GM23338 (cell line): ENCODE measurements around the gene FGF11.

Experiments
- CREB1 ChIP-seq: fragments of 250-450 bp; sonication (Bioruptor Pico); IDR thresholded peaks from 2 replicates; pipeline ENCODE4 v1.5.0; 2020; ENCODE audit warnings: low read depth, mild to moderate bottlenecking, moderate library complexity
- CTCF ChIP-seq, 2 experiments: fragments of 200-600 bp in 1 of 2; sonication (generic) in 1 of 2; conservative IDR thresholded peaks; 2 replicates each; pipeline versions ENCODE4 v1.5.1 to v1.6.1; 2016 to 2017; ENCODE audit warnings: antibody characterized with exemption in 2 of 2, low read depth in 2 of 2, mild to moderate bottlenecking in 2 of 2, moderate library complexity in 1 of 2
- EZH2 ChIP-seq: fragments of 200-600 bp; sonication (generic); IDR thresholded peaks from one replicate; pipeline ENCODE4 v1.8.0; 2017; ENCODE audit warnings: antibody characterized with exemption, mild to moderate bottlenecking, low read depth; ENCODE audit not compliant: unreplicated experiment
- EZH2phosphoT487 ChIP-seq: fragments of 200-600 bp; sonication (generic); IDR thresholded peaks from one replicate; pipeline ENCODE4 v1.8.1; 2018; ENCODE audit warnings: antibody characterized with exemption; ENCODE audit not compliant: unreplicated experiment
- POLR2AphosphoS5 ChIP-seq: IDR thresholded peaks from 2 replicates; pipeline ENCODE4 v1.6.1; 2016; ENCODE audit warnings: antibody characterized with exemption, low read depth
- REST ChIP-seq: IDR thresholded peaks from one replicate; pipeline ENCODE4 v1.6.1; 2018; ENCODE audit warnings: antibody characterized with exemption; ENCODE audit not compliant: unreplicated experiment

- TF ChIP-seq EZH2 (no peak), REST (no peak), CTCF (conservative IDR thresholded peaks at IDR 0.05; ENCODE audit: low read depth in 2 of 2) (no peak), POLR2AphosphoS5 (no peak), CREB1 (CRISPR knock-in tag) (no peak), EZH2phosphoT487 (no peak)
Observed at GRCh38 chr17:7407082-7407481, 32.2 kb upstream of the FGF11 start.
